Erythroblast (primary cell): ENCODE data around the gene TUBA3E.
"Not testable (repeated sequence)": the region's sequence is repeated elsewhere in the genome, so short reads cannot be mapped to it uniquely, and the experiment has no call there.

Source experiments
- GATA1 ChIP-seq: IDR thresholded peaks from 2 replicates; pipeline ENCODE4 v1.6.1; 2011; ENCODE audit warnings: low read depth, mild to moderate bottlenecking, control low read depth, low read length, moderate library complexity
- POLR2A ChIP-seq: IDR thresholded peaks from 2 replicates; pipeline ENCODE4 v1.6.1; 2011; ENCODE audit warnings: mild to moderate bottlenecking, low read length

DNA sequence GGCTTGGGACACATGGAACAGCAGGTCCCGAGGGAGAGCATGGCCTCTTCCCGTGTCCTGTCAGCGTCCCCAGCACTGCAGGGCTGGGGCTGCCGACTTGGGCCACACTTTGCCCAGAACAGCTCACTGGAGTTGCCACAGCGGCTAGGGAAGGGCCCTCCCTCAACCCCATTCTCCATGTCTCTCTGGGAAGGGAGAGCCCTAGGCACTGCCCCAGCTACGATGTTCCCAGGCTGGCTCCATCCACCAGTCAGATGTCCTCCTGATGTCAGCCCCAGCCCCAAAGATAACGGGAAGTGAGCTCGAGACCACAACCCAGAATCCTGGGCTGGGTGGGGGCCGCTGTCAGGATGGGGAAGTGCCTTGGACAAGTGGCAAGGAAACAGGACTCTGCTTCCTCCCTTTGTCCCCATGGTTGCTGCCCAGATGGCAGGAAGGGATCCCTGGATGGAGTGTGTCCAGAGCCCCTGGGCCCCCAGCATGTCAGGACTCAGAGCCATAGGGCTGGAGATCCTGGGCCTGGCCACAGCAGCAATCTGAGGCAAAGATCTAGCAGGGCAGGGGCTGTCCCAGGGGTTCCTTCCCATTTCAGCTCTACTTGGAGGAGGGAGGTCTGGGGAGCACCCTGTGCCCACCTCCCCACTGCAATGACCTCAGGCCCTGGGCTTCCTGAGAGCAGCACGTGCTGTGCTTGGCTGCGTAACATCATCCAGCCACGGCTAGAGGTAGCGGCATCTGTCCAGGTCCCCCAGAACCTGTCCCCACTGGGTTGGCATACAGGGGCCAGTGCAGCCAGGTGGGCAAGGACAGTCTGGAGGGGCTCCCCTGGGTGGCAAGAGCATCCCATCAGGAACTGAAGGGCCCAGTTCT is 55.6 kb downstream of the TUBA3E start:
- TF ChIP-seq POLR2A, GATA1: not testable (repeated sequence)
